GM23248 (cell line): Measurements from ENCODE around the gene BAD.

Source experiments
- EZH2 ChIP-seq: fragments of 200-600 bp; sonication (generic); IDR thresholded peaks from 2 replicates; pipeline ENCODE4 v1.6.1; 2018; ENCODE audit warnings: antibody characterized with exemption, mild to moderate bottlenecking; ENCODE audit not compliant: insufficient read depth, poor library complexity, severe bottlenecking
- EZH2phosphoT487 ChIP-seq: fragments of 200-600 bp; sonication (generic); IDR thresholded peaks from 2 replicates; pipeline ENCODE4 v1.6.1; 2018; ENCODE audit warnings: antibody characterized with exemption, moderate library complexity, mild to moderate bottlenecking, low read depth; ENCODE audit not compliant: insufficient read depth

GRCh38 chr11:64237484-64237951 lies 46.9 kb downstream of the BAD start:
- no peak for TF ChIP-seq EZH2phosphoT487
- TF ChIP-seq EZH2, result no peak
